ENCODE measurements around the gene ADO.

The ADO gene

DNA sequence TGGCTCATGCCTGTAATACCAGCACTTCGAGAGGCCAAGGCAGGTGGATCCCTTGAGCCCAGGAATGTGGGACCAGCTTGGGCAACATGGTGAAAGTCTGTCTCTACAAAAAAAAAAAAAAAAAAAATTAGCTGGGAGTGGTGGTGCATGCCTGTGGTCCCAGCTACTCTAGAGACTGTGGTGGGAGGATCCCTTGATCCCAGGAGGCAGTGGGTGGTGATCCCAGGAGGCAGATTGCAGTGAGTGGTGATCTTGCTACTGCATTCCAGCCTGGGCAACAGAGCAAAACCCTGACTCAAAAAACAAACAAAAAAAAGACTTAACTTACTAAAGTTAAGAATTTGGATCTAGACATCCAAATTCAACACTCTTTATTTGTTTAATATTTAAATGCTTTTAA, 10.2 kb upstream of the ADO start:
- no peak for FAIRE-seq

DNA sequence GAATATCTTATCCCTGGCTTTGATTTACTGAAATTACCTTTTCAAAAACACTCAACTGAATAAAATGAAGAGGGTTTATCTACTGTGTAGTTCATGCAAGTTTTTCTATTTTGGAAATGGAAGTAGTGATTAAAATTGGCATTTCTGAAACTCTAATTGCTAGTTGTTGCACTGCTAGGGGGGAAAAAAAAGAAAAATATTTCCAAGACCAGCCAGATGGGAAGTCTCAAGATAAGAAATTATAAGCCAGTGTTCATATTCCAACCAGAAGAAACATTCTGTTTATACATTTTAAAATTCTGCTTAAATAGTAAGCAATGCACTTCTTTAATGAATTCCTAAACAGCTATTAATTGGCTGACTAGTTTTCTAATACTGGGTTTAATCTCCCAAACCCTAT, 9.4 kb upstream of the ADO start:
- no peak for FAIRE-seq

DNA sequence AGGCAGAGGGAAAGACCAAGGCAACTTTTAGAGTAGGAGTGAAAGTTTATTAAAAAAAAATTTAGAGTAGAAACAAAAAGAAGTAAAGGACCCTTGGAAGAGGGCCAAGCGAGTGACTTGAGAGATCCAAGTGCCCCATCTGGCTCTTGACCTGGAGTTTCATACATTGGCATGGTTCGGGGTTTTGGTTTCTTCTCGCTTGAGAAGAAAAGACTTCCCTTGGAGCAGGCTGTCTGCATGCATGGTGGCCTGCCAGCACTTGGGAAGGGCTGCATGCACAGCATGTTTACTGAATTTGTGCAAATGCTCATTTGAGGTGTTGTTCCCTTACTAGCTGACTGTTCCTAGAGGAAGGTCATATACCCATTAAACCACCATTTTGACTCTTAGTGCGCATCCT, 8.8 kb upstream of the ADO start:
- FAIRE-seq: no peak

DNA sequence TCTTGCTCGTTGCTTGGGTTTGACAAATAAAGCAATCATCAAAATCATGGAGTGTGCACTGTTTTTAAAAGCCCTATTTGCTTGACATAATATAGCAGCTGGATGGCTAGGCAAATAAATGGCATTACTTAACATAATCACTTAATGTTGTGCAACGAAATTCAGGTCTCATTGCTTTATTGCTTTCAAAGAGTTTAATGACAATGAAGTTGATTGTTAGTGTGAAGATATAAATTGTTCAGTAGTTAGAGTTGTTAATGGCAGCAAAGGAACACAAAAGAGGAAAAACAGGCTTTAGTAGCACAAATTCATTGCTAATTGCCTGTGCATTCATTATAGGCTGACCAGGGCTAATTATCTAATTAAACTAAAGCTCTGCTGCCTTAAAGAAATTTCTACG, 7.6 kb upstream of the ADO start:
- no peak for FAIRE-seq

DNA sequence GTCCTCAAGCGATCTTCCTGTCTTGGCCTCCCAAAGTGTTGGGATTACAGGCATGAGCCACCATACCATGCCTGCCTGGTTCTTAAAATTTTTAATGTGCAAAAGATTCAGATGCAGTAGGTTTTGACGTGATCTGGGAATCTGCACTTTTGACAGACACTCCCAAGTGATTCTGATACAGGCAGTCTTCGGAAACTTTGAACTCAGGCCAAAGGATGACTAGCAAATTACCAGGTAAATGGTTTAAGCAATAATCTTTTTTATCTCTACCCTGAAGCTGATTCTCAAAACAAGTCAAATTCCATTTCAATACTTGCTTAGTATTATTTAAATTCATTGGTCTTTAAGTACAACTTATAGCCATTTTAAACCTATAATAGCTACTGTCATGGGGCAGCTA, 2.6 kb upstream of the ADO start:
- no peak for FAIRE-seq

DNA sequence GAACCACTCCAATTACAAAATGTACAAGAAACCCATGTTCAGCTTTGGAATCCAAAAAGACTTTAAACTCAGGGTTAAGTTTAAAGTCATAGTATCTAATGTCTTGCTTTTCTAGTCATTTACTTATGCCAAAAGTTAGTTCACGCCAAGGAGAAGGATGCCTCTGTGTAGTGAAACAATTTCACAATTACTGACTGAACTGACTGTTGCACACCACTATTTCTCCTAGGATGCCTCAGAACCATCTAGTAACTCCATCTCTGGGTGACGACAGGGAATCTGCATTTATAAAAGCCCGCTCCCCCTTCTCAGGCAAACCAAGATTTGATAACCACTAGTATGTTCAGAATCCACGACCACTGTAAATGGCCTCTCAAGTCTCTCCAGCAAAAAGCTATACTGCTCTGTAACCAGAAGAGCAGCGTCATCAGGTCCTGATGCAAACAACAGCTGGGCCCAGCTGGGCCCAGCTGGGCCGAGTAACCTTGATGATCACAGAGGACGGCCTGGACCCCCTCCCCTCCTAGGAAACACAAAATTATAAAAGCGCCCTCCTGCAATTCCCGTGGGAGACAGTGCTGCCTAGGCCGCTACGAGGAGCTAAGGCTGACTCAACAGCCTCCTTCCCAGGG, 680 bp upstream of the ADO start:
- FAIRE-seq: no peak

DNA sequence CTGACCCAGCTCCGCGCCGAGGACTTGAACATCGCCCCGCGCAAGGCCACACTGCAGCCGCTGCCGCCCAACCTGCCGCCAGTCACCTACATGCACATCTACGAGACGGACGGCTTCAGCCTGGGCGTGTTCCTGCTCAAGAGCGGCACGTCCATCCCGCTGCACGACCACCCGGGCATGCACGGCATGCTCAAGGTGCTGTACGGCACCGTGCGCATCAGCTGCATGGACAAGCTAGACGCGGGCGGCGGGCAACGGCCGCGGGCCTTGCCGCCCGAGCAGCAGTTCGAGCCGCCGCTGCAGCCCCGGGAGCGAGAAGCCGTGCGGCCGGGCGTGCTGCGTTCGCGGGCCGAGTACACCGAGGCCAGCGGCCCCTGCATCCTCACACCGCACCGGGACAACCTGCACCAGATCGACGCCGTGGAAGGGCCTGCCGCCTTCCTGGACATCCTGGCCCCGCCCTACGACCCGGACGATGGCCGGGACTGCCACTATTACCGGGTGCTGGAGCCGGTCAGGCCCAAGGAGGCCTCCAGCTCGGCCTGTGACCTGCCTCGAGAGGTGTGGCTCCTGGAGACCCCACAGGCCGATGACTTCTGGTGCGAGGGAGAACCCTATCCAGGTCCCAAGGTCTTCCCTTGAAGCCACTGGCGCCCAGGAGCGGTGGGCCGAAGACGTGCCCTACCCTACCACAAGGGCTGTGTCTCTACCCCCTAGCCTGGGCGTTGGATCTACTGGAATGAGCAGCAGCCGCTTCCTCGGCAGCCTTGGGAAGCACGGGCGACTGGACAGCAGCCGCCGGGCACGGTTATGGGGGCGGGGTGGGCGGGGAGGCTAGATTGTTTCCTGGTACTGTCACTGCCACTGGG, 945 bp downstream of the ADO start:
- FAIRE-seq: no peak

DNA sequence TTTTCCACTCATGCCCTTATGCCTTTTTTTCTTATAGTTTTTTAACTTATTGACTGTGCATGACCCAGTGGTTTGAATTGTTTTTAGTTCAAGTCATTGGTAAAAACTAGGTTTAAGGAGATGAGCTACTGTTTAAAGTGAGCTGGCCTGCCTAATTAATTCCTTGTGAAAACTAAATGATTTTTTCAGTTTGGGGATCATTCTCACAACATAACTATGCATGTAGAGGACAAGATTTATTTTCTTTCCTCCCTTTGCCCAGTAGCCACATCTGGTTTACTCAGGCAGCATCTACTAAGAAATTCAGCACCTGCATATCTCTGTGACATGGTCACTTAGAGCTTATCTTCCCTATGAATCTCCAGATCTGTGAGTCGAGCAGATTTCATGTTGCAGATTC, 1.7 kb downstream of the ADO start:
- FAIRE-seq: no peak

DNA sequence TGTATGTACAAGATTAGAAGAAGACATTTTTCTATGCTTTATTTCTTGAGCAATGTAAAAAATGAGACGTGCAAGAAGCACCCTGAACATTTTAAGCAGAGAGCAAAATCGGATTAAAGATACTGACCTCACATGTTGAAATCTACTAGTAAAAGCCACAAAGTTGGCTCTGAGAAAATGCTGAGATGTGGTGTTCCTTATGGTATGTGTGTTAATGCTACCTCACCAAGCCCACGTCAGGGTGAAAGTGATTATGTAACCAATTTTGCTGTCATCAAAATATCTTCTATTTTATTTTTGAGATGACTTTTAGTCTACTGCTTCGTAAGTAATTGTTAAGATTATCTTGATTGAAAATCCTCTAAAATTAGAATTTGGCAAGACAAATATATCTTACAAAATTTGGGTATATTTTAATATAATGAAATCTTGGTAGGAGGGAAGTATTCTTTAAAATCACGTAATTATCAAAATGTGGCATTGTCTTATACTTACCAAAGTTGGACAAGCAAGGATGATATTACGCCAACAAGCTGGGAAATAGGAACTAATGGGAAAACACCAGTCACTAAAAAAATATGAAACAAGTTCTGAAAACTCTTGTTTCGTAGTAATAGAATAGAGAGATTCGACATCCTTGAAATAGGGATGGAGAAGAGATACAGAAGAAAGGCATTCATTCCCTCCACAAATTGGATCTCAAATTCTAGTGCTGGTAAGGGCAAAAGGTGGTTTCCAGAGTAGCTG, 5.8 kb downstream of the ADO start:
- FAIRE-seq: no peak

DNA sequence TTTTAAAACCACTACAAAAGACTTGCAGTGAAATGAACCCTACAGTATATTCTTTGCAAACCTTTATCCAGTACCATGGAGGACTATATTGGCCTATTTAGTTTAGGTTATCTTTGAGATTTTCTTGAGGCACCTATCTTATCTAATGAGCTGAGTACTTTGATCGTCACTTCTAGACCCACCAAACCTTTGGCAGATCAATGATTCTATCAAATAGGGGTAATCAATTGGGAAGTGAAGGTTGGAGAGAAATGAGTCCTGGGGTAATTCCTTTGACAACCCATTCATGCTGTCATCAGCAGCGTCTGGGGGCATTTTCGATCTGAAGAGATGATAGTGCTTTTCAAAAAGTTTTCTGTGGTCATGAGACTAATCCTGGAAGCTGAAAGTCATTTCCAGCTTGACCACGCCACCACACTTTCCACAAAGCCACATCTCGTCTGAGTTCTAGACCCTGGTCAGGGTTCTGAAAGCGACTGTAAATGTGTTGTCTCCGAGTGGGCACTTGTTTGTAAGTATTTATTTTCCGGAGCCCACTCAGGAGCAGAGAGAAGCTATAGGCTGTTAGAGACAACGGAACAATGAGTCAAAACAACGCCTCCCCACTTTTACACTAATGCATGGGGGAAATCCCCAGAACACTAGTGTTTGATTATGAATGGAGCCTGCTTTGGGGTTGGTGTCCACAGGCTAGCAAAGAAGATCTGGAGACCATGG, 6.8 kb downstream of the ADO start:
- no peak for FAIRE-seq

DNA sequence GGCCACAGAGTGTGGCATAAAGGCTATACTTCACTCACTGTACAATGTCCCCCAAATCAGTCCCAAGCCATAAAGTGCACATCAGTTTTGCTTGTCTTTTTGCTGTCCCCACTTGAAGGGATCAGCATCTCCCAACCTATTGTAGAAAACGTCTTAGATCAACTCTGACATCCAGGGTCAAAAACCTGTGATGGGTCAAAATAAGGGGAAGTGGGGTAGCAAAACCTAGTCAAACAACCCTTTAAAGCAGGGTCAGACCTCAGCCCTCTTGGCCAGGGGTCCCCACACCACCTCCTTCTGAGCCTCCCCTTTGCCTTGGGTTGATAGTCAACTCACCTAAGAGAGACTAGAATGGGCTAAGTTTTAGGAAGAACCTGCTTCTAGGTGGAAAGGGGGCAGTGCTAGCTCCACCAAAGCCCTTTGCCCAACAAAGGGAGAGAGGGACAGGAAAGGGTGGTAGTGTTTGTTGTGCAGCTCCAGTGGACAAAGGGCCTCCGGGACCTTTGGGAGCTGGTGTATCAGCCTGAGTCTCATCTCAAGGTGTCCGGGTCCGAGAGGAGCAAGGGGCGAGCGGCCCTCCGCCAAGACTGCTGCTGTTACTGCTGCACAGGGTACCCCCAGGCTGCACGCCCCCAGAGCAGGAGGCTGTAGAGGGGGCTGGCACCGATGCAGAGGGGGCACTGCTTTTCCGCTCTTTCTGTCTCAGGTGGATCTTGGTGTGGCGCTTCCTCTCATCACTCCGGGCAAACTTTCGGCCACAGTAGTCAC, 8.3 kb downstream of the ADO start:
- no peak for FAIRE-seq

DNA sequence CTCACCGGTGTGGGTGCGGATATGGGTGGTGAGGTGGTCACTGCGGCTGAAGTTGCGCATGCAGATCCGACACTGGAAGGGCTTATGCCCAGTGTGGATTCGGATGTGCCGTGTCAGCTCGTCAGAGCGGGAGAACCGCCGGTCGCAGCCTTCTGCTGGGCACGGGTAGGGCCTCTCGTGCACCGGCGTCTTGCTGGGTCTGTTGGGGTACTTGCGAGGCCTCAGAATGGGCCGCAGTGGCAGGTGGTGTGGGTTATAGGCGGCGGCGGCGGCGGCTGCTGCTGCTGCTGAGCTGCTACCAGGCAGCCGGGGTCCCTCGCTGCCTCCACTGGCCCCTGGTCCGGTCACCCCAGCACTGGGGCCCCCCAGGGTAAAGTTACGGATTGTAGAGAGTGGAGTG, 8.9 kb downstream of the ADO start:
- FAIRE-seq: no peak

DNA sequence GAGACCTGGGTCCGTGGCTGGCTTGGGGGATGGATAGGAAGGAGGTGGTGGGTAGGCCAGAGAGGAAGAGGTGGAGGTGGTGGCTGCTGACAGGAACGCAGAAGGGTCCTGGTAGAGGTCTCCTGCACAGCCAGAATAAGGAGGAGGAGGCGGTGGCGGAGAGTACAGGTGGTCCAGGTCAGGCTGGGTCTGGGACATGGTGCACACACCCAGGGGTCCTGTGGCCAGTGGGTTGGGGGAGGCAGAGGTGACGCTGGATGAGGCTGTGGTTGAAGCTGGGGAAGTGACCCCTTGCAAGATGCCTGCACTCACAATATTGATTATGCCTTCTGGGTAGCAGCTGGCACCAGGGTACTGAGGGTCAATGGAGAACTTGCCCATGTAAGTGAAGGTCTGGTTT, 9.5 kb downstream of the ADO start:
- FAIRE-seq: no peak

DNA sequence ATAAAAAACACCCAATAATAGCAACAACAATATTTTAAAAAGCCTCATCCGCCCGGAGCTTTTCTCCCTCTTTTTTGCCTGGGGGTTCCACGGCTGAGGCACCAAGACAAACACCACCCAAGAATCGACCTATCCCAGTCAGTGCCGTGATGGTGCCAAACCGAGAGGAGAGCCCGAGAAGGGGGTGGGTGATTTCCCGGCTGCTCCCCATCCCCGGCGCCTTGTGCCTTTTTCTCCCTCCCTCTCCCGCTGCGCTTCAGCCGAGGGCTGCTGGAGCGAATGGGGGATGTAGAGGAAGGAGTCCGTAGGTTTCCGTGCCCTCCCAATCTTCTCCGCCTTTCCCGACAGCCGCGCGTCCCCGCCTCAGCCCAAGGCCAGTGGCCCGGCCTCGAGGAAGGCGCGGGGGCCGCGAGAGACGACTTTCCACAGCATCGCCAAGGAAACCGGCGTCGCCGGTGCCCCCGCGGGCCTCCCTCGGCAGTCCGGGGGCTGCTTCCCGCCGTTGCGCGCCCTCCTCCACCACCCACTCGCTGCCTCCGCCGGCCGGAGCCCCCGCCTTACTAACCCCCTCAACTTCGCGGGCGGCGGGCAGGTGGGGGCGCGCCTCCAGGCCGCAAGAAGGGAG, 10.3 kb downstream of the ADO start:
- FAIRE-seq: no peak

DNA sequence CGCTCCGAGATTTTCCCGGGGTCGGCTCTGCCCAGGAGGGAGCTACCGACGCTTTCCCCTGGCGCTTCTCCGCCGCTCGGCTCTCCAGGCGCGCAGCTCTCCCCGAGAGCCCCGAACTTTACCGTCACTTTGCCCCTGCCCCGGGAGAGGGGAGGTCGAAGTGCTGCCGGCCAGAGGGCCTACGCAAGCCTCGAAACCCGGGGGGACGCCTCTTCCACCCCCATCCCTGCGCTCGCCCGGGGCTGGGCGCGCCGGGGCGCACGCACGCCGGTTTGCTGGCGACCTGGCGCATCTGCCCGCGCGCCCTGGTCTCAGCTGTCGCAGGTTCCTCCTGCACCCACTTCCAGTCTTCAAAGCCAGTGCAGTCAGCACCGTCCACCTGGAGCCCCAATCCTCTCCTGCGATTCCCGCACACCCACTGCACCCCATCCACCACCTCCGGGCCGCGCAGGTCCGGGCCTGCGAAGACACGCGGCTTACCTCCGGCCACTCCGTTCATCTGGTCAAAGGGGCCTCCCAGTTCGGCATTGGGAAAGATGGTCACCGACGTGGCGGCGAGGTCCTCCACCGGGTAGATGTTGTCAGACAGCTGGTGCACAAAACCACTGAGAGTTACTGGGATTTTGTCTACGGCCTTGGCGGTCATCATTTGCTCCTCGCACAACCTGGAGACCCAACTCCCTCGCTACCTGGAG, 11.0 kb downstream of the ADO start:
- FAIRE-seq: no peak

DNA sequence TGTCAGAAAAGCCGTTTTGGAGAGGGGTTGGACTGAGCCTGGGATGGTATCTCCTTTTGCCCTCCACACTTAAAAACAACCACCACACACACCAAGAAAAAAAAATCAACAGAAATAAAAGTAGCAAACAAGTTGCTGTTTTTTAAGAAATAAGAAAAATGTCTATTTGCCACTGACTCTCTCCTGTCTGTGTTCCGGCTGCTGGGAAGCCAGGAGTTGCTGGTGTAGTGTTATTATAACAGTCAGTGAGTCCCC, 11.5 kb downstream of the ADO start:
- FAIRE-seq: no peak

DNA sequence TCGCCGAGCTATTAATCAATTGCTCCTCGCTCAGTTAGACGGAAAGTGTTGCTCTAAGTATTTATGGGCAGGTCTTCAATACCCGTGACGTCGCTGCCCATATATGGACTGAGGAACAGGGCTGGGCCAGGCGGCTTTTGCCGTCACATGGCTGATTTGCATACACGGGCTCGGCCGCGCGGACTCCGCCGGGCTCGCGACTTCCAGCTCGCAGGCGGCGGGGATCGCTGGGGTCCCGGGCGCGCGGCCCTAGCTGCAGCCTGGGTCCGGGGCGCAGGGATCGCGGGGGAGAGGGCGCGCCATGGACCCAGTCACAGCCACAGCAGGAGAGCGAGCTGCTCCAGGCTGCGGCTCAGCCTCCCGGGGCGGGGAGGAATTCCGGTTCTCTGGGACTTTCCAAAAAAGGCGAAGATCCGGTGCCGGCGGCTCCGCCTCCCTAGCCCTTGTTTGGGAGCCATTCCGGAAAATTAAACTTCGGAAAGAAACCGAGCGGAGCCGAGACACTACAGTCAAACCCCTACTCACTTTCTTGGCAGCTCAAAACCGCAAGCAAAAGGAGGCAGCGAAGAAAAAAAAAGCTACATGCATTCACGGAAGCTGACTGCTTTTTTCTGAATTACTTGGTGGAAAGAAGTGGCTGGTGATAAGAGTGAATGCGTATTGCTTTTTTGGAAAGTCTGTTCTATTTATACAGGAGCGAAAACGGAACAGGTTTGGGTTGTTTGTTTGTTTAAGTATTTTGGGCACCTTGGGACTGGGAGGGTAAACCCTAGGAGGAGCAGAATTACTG, 12.0 kb downstream of the ADO start, which contains the start of gene EGR2:
TSS of gene EGR2 (minus strand) at position 36 of the 790 bp plus-strand sequence. CDS start 337 bp downstream, outside the sequence.
- FAIRE-seq: peak; percentile 47

DNA sequence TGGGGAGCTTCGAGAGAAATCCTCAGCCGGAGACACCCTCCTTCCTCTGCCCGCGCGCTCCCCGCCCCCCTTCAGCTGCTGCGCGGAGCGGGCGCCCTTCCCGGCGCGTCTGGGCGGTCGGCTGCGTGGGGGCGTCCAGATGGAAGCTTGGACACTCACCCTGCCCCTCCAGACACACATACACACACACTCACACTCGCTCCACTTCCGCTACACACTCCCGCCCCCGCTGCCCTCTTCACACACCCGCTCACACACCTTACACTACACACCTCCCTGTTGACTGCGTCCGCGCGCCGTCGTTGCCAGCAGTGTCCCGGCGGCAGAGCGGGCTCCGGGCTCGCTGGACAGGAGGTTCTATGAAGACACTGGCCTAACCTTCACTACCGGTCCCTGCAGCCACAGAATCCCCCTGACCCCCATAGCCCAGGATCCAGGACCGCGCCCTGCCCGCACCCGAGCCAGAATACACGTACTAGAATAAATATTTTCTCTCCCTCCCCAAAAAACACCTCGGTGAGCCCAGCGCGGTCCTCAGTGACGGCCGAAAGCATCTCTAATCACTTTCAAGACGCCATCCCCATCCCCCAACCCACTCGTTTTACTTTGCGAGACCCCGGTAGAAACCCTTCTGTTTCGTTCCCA, 12.7 kb downstream of the ADO start:
- no peak for FAIRE-seq

DNA sequence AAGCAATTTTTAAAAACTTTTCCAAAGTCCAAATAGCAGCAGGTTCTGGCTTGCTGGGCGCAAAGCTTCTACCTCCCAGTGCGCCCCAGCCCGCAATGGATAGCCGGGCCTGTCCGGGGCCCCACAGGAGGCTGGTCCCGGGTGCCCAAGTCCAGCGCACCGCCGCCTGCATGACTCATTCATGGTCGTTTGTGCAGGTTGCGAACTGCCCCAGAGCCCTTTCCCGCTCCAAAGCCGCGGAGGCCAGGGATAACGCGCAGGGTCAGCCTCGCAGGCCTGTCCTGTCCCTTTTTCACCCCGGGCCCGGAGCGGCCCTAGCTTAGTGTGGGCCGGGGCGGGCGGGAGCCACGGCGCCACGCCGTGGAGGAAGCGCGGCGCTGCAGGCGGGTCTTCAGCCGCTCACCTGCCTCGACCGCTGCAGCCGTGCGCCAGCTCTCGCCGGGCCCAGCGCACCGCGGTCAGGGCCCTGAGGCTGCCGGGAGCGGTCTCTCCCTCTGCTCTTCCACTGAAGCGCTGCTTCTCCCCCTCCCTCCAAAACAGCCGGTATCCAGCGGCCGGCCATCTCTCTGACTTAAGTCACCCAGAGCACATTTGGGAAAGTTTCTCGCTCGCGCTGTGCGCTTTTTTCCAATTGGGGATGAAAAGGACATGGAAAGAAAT, 13.4 kb downstream of the ADO start:
- FAIRE-seq: no peak

Measured in G401.6 (cell line).